WTC11 (cell line): ENCODE data around the gene LCN15. TPM values are rescaled to one million over a fixed set of nuclear protein-coding genes. Genes with fewer than 3 reads are reported as not detected.

ENCODE experiments used
- ATAC-seq: fragments of 200-7000 bp; cut with Tn5 transposase; 2 replicates; pipeline ENCODE4 v1.10.0; 2021; ENCODE audit warnings: mild to moderate bottlenecking, moderate library complexity
- CTCF ChIA-PET: fragments of 300-600 bp; sonication (Branson Sonifier 250); formaldehyde crosslinking; loops from one replicate; lab custom pipeline; 2021; ENCODE audit warnings: antibody characterized with exemption; lab: Charles Lee
- POLR2A ChIA-PET: fragments of 350-600 bp; sonication (Branson Sonifier 250); formaldehyde crosslinking; loops from one replicate; lab custom pipeline; 2021; ENCODE audit warnings: antibody characterized with exemption; lab: Charles Lee
- DNase-seq: peaks from one replicate; pipeline ENCODE4 v3.0.0; 2021; ENCODE audit warnings: low spot score
- H3K27ac Mint-ChIP-seq: 2 replicates; pipeline ENCODE4 v1.8.0; 2021; ENCODE audit warnings: mixed read lengths
- H3K27me3 Mint-ChIP-seq: 2 replicates; pipeline ENCODE4 v1.8.0; 2021; ENCODE audit warnings: low read depth, mild to moderate bottlenecking, moderate library complexity, mixed read lengths
- H3K36me3 Mint-ChIP-seq: 2 replicates; pipeline ENCODE4 v1.8.0; 2021; ENCODE audit warnings: mixed read lengths
- H3K4me1 Mint-ChIP-seq: 2 replicates; pipeline ENCODE4 v1.8.0; 2022; ENCODE audit warnings: mixed read lengths
- H3K4me3 Mint-ChIP-seq: 2 replicates; pipeline ENCODE4 v1.8.0; 2021; ENCODE audit warnings: mild to moderate bottlenecking, moderate library complexity, mixed read lengths
- H3K9me3 Mint-ChIP-seq: 2 replicates; pipeline ENCODE4 v1.8.0; 2021; ENCODE audit warnings: mixed read lengths
- ATF3 ChIP-seq: sonication (generic); formaldehyde crosslinking; conservative IDR thresholded peaks from 2 replicates; pipeline ENCODE4 v1.8.1; 2022; ENCODE audit warnings: mild to moderate bottlenecking, missing genetic modification reagents
- CREB1 ChIP-seq: sonication (generic); formaldehyde crosslinking; IDR thresholded peaks from 2 replicates; pipeline ENCODE4 v1.8.0; 2023; ENCODE audit warnings: mild to moderate bottlenecking, missing genetic modification reagents
- CREM ChIP-seq: sonication (generic); formaldehyde crosslinking; IDR thresholded peaks from 2 replicates; pipeline ENCODE4 v1.8.1; 2022; ENCODE audit warnings: mild to moderate bottlenecking, missing genetic modification reagents, moderate library complexity
- ESRRA ChIP-seq: sonication (generic); formaldehyde crosslinking; IDR thresholded peaks from 2 replicates; pipeline ENCODE4 v1.8.1; 2022; ENCODE audit warnings: mild to moderate bottlenecking, missing genetic modification reagents, borderline replicate concordance
- ETV6 ChIP-seq: sonication (generic); formaldehyde crosslinking; IDR thresholded peaks from 2 replicates; pipeline ENCODE4 v1.8.1; 2022; ENCODE audit warnings: mild to moderate bottlenecking, missing genetic modification reagents
- FOXP4 ChIP-seq: sonication (generic); formaldehyde crosslinking; IDR thresholded peaks from 2 replicates; pipeline ENCODE4 v1.8.0; 2022; ENCODE audit warnings: mild to moderate bottlenecking, missing genetic modification reagents
- GRHL2 ChIP-seq: fragments of 250-450 bp; sonication (Bioruptor Pico); IDR thresholded peaks from 2 replicates; pipeline ENCODE4 v1.8.0; 2022; ENCODE audit warnings: mild to moderate bottlenecking, moderate library complexity; ENCODE audit not compliant: insufficient replicate concordance, severe bottlenecking
- IRF2 ChIP-seq: sonication (generic); formaldehyde crosslinking; IDR thresholded peaks from 2 replicates; pipeline ENCODE4 v1.8.0; 2022; ENCODE audit warnings: low read depth, missing genetic modification reagents, borderline replicate concordance
- MLX ChIP-seq: sonication (generic); formaldehyde crosslinking; IDR thresholded peaks from 2 replicates; pipeline ENCODE4 v1.8.1; 2023; ENCODE audit warnings: mild to moderate bottlenecking, missing genetic modification reagents, moderate library complexity
- MXD4 ChIP-seq: fragments of 250-450 bp; sonication (Bioruptor Pico); IDR thresholded peaks from 2 replicates; pipeline ENCODE4 v1.8.0; 2021; ENCODE audit warnings: mild to moderate bottlenecking, moderate library complexity, borderline replicate concordance
- NR2C2 ChIP-seq: sonication (generic); formaldehyde crosslinking; IDR thresholded peaks from 2 replicates; pipeline ENCODE4 v1.8.0; 2022; ENCODE audit warnings: mild to moderate bottlenecking, missing genetic modification reagents
- RORB ChIP-seq: fragments of 250-450 bp; sonication (Bioruptor Pico); IDR thresholded peaks from 2 replicates; pipeline ENCODE4 v1.9.0; 2021; ENCODE audit warnings: mild to moderate bottlenecking
- SMAD3 ChIP-seq: sonication (generic); formaldehyde crosslinking; IDR thresholded peaks from 2 replicates; pipeline ENCODE4 v1.8.0; 2022; ENCODE audit warnings: missing genetic modification reagents, mild to moderate bottlenecking, borderline replicate concordance
- total RNA-seq: library from RNA; stranded (reverse); gene quantifications from 3 replicates; pipeline ENCODE4 v1.2.3, GENCODE V29; 2021
- TF ChIP-seq, protein P1 (sequence below): fragments of 250-450 bp; sonication (Bioruptor Pico); IDR thresholded peaks from 2 replicates; pipeline ENCODE4 v1.9.0; 2021; ENCODE audit warnings: moderate library complexity, mild to moderate bottlenecking, inconsistent platforms, borderline replicate concordance
- TF ChIP-seq, protein P2 (sequence below): sonication (generic); formaldehyde crosslinking; IDR thresholded peaks from 2 replicates; pipeline ENCODE4 v1.8.0; 2022; ENCODE audit warnings: missing genetic modification reagents
- TF ChIP-seq, protein P3 (sequence below): sonication (generic); formaldehyde crosslinking; conservative IDR thresholded peaks from 2 replicates; pipeline ENCODE4 v1.8.1; 2023; ENCODE audit warnings: mild to moderate bottlenecking, low read depth, missing genetic modification reagents, moderate library complexity
- TF ChIP-seq, protein P4 (sequence below): sonication (generic); formaldehyde crosslinking; IDR thresholded peaks from 2 replicates; pipeline ENCODE4 v1.8.0; 2023; ENCODE audit warnings: mild to moderate bottlenecking, missing genetic modification reagents
- TF ChIP-seq, protein P5 (sequence below): fragments of 250-450 bp; sonication (Bioruptor Pico); conservative IDR thresholded peaks from 2 replicates; pipeline ENCODE4 v1.9.0; 2021; ENCODE audit warnings: mild to moderate bottlenecking

The LCN15 gene
- total RNA-seq, 1 experiment from 2014 or later = 0.52 TPM

DNA sequence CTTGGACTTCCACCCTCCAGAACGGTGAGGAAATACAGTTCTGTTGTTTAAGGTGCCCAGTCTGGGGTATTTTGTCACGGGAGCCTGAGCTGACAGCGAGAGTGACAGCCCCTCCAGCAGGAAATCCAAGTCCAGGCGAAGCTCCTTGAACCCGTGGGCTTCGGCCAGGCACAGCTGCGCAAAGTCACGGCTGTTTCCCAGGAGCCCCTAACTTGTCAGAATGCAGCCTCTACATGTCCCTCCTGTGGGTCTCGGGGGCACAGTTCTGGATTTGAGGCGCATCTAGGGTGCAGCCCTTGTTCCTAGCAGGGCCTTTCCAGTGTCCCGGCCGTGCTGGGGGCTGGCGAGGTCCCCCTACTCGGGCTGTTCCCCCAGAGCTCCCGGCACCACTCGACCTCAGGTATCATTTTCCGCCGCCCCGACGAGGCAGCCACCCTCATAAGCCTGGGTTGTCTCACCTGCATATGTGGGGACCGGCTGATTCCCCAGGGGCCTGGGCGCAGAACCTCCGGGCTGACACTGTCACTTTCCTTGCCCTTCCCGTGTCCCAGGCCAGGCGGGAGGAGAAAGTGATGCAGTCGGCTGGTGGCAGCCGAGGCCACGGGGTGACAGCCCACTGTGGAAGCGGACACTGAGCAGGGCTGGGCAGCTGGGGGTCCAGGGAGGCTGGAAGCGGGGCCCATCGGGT lies 10.8 kb downstream of the LCN15 start:
- Mint-ChIP-seq H3K4me1 (no peaks in the 10 kb centered on the region), H3K36me3 (peaks cover 11% of the 10 kb centered on the region), H3K27me3 (peaks cover 3% of the 10 kb centered on the region; the same call in 1 of the 2 replicates), H3K27ac (no peak overlapping the region), H3K4me3 (no peak overlapping the region), H3K9me3 (peaks cover 33% of the 10 kb centered on the region)
- POLR2A ChIA-PET = no interaction called here
- TF ChIP-seq FOXP4 (CRISPR knock-in tag) (no peak), CREM (CRISPR knock-in tag) (no peak), ATF3 (CRISPR knock-in tag) (no peak), SMAD3 (CRISPR knock-in tag) (no peak), MXD4 (CRISPR knock-in tag) (no peak), MLX (CRISPR knock-in tag) (no peak), GRHL2 (no peak), ETV6 (CRISPR knock-in tag) (no peak)
- TF ChIP-seq, protein P1, sequence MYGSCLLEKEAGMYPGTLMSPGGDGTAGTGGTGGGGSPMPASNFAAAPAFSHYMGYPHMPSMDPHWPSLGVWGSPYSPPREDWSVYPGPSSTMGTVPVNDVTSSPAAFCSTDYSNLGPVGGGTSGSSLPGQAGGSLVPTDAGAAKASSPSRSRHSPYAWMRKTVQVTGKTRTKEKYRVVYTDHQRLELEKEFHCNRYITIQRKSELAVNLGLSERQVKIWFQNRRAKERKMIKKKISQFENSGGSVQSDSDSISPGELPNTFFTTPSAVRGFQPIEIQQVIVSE (CRISPR knock-in tag) = no peak
- TF ChIP-seq, protein P2, sequence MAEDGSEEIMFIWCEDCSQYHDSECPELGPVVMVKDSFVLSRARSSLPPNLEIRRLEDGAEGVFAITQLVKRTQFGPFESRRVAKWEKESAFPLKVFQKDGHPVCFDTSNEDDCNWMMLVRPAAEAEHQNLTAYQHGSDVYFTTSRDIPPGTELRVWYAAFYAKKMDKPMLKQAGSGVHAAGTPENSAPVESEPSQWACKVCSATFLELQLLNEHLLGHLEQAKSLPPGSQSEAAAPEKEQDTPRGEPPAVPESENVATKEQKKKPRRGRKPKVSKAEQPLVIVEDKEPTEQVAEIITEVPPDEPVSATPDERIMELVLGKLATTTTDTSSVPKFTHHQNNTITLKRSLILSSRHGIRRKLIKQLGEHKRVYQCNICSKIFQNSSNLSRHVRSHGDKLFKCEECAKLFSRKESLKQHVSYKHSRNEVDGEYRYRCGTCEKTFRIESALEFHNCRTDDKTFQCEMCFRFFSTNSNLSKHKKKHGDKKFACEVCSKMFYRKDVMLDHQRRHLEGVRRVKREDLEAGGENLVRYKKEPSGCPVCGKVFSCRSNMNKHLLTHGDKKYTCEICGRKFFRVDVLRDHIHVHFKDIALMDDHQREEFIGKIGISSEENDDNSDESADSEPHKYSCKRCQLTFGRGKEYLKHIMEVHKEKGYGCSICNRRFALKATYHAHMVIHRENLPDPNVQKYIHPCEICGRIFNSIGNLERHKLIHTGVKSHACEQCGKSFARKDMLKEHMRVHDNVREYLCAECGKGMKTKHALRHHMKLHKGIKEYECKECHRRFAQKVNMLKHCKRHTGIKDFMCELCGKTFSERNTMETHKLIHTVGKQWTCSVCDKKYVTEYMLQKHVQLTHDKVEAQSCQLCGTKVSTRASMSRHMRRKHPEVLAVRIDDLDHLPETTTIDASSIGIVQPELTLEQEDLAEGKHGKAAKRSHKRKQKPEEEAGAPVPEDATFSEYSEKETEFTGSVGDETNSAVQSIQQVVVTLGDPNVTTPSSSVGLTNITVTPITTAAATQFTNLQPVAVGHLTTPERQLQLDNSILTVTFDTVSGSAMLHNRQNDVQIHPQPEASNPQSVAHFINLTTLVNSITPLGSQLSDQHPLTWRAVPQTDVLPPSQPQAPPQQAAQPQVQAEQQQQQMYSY = no peak
- TF ChIP-seq, protein P3, sequence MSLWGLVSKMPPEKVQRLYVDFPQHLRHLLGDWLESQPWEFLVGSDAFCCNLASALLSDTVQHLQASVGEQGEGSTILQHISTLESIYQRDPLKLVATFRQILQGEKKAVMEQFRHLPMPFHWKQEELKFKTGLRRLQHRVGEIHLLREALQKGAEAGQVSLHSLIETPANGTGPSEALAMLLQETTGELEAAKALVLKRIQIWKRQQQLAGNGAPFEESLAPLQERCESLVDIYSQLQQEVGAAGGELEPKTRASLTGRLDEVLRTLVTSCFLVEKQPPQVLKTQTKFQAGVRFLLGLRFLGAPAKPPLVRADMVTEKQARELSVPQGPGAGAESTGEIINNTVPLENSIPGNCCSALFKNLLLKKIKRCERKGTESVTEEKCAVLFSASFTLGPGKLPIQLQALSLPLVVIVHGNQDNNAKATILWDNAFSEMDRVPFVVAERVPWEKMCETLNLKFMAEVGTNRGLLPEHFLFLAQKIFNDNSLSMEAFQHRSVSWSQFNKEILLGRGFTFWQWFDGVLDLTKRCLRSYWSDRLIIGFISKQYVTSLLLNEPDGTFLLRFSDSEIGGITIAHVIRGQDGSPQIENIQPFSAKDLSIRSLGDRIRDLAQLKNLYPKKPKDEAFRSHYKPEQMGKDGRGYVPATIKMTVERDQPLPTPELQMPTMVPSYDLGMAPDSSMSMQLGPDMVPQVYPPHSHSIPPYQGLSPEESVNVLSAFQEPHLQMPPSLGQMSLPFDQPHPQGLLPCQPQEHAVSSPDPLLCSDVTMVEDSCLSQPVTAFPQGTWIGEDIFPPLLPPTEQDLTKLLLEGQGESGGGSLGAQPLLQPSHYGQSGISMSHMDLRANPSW = no peak
- no peak for ATAC-seq
- DNase-seq = no peak
- CTCF ChIA-PET = interaction anchor here (1.0 to 1.7 kb wide), 2 partner anchors 9 to 10 kb away, joined by 3 to 11 read pairs; no protein-coding TSS in a partner anchor

DNA sequence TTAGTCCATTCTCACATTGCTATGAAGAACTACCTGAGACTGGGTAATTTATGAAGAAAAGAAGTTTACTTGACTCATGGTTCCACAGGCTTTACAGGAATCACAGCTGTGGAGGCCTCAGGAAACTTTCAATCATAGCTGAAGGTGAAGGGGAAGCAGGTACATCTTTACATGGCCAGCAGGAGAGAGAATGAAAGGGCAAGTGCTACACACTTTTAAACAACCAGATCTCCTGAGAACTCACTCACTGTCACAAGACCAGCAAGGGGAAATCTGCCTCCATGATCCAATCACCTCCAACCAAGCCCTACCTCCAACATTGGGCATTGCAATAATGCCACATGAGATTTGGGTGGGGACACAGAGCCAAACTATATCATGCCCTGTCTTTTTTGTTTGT lies 12.5 kb downstream of the LCN15 start:
- ATAC-seq (no peak), DNase-seq (no peak)
- H3K9me3 Mint-ChIP-seq = peaks cover 33% of the 10 kb centered on the region
- H3K4me3 Mint-ChIP-seq = no peak overlapping the region
- POLR2A ChIA-PET = no interaction called here
- peaks cover 11% of the 10 kb centered on the region for H3K36me3 Mint-ChIP-seq
- no peaks in the 10 kb centered on the region for H3K4me1 Mint-ChIP-seq
- peaks cover 3% of the 10 kb centered on the region; the same call in 1 of the 2 replicates for H3K27me3 Mint-ChIP-seq
- CTCF ChIA-PET = no interaction called here
- no peak overlapping the region for H3K27ac Mint-ChIP-seq
- TF ChIP-seq NR2C2 (CRISPR knock-in tag) (no peak), ESRRA (no peak), RORB (CRISPR knock-in tag) (no peak), IRF2 (CRISPR knock-in tag) (no peak), CREB1 (CRISPR knock-in tag) (no peak)
- TF ChIP-seq, protein P4, sequence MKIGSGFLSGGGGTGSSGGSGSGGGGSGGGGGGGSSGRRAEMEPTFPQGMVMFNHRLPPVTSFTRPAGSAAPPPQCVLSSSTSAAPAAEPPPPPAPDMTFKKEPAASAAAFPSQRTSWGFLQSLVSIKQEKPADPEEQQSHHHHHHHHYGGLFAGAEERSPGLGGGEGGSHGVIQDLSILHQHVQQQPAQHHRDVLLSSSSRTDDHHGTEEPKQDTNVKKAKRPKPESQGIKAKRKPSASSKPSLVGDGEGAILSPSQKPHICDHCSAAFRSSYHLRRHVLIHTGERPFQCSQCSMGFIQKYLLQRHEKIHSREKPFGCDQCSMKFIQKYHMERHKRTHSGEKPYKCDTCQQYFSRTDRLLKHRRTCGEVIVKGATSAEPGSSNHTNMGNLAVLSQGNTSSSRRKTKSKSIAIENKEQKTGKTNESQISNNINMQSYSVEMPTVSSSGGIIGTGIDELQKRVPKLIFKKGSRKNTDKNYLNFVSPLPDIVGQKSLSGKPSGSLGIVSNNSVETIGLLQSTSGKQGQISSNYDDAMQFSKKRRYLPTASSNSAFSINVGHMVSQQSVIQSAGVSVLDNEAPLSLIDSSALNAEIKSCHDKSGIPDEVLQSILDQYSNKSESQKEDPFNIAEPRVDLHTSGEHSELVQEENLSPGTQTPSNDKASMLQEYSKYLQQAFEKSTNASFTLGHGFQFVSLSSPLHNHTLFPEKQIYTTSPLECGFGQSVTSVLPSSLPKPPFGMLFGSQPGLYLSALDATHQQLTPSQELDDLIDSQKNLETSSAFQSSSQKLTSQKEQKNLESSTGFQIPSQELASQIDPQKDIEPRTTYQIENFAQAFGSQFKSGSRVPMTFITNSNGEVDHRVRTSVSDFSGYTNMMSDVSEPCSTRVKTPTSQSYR (CRISPR knock-in tag) = no peak
- TF ChIP-seq, protein P5, sequence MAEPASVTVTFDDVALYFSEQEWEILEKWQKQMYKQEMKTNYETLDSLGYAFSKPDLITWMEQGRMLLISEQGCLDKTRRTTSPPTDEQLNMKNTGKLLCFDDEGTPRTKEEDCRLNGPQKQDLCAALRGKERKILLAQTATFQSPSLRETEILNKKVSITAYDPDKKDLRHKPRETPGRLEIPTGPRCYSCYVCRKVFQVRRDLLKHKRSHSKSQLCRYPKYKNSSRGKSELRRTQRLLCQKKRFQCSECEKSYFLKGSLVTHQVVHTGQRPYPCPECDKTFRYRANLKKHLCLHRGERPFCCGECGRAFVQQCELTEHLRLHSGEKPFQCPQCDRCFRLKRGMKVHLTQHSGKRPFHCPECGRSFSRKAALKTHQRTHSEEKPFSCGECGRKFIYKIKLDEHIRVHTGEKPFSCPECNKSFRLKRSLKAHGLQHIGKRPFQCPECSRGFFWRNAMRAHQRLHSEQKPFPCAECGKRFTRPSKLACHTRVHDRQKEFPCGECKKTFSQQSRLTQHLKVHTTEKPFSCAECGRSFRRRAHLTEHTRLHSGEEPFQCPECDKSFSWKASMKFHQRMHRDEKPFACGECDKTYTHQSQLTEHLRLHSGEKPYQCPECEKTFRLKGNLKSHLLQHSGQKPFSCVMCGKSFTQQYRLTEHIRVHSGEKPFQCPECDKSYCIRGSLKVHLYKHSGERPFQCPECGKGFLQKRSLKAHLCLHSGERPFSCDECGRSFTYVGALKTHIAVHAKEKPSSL (CRISPR knock-in tag) = no peak
